Fibroblast of pulmonary artery (primary cell): ENCODE data around the gene HAP1.
"Not testable (repeated sequence)": the region's sequence is repeated elsewhere in the genome, so short reads cannot be mapped to it uniquely, and the experiment has no call there.

Source experiments
- DNase-seq: peaks from one replicate; pipeline ENCODE4 v3.0.0-alpha.2; 2010; ENCODE audit warnings: low read depth
- H3K4me3 ChIP-seq: replicated peaks from 2 replicates; pipeline ENCODE4 v1.5.1; 2011; ENCODE audit warnings: low read depth, mild to moderate bottlenecking, control low read depth, low read length, moderate library complexity
- TF ChIP-seq, protein P1 (sequence below): IDR thresholded peaks from 2 replicates; pipeline ENCODE4 v1.5.1; 2011; ENCODE audit warnings: mild to moderate bottlenecking, control low read depth, low read length, inconsistent platforms; ENCODE audit errors: missing control alignments

HAP1 gene

DNA sequence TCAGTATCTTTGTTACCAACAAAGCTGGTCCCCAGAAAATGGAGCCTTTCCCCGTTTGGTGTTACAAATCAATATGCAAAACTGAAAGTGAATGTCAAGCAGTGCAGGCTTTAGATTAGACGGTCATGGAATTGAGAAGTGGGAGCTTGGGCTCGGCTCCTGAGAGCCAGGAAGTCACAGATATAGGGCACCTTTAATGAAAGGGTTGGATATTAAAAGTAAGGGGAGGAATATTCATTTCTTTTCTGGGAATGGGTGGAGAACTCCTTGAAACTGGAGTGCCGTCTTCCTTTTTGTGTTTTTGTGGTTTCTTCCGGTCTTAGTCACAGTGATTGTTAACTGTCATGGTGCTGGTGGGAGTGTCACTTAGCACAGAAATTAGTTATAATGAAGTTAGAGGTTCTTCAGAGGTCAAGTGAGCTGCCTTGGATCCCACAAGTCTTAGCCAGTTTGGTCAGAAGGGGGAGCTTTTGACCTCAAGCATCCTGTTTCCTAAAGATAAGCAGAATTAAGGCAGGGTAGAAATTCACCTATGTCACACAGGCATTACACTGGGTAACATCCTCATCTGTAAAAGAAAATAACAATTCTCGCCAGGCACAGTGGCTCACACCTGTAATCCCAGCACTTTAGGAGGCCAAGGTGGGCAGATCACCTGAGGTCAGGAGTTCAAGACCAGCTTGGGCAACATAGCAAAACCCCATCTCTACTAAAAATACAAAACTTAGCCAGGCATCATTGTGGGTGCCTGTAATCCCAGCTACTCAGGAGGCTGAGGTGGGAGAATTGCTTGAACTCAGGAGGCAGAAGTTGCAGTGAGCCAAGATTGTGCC, 55.3 kb downstream of the HAP1 start:
- TF ChIP-seq, protein P1, sequence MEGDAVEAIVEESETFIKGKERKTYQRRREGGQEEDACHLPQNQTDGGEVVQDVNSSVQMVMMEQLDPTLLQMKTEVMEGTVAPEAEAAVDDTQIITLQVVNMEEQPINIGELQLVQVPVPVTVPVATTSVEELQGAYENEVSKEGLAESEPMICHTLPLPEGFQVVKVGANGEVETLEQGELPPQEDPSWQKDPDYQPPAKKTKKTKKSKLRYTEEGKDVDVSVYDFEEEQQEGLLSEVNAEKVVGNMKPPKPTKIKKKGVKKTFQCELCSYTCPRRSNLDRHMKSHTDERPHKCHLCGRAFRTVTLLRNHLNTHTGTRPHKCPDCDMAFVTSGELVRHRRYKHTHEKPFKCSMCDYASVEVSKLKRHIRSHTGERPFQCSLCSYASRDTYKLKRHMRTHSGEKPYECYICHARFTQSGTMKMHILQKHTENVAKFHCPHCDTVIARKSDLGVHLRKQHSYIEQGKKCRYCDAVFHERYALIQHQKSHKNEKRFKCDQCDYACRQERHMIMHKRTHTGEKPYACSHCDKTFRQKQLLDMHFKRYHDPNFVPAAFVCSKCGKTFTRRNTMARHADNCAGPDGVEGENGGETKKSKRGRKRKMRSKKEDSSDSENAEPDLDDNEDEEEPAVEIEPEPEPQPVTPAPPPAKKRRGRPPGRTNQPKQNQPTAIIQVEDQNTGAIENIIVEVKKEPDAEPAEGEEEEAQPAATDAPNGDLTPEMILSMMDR, result peak; percentile 7
- DNase-seq, result peak; percentile 60
- H3K4me3 ChIP-seq, result peak overlapping the region; percentile 41

GRCh38 chr17:41678411-41678906, 56.0 kb downstream of the HAP1 start:
- peak; percentile 48 for DNase-seq

GRCh38 chr17:41676058-41676419, 58.4 kb downstream of the HAP1 start:
- TF ChIP-seq, protein P1, result no peak
- no peak for DNase-seq
- no peak overlapping the region for H3K4me3 ChIP-seq

More at GRCh38 chr17:41678411-41678906, 56.0 kb downstream of the HAP1 start:
- H3K4me3 ChIP-seq, result peak overlapping the region; percentile 41
- TF ChIP-seq, protein P1, result no peak

GRCh38 chr17:41675157-41676057, 59.0 kb downstream of the HAP1 start:
- H3K4me3 ChIP-seq, DNase-seq: not testable (repeated sequence)
